ENCODE results near the gene TSSK6. TPM values are rescaled to one million over a fixed set of nuclear protein-coding genes. Genes with fewer than 3 reads are reported as not detected.
A peak's percentile ranks its signal among the peaks of the same experiment; 100 is the strongest.

Gene TSSK6
- total RNA-seq, 1 donor from 2014 or later: 1.8 TPM

DNA sequence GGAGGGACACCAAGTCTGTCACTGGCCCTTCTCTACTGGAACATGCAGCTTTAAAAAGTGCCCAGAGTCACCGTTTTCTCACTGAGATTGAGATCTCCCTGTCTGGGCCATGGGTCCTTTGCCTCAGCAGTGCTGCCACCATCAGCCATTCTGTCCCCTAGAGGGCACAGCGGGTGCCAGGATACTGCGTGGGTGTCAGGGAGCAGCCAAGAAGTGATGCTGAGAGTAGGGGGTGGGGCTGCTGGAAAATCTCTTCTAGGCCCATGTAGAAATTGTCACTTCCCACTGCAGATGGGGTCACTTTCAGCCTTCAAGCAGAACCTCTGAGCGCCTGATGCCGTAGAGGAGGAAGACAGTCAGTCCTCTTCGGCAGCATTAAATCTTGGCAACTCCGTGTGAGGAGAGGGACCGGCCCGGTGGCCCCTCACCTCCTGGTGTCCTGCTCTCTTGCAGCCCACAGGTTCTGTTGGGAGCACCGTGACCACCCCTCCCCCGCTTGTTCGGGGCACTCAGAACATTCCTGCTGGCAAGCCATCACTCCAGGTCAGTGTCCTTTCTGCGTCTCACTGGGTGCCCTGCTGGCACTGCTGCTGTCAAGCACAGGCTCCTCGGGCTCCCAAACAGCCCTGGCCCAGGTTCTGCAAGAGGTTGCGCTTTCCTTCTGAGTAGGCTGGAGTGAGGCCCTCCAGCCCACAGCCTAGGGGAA lies 21.4 kb downstream of the TSSK6 start:
- H3K4me1 Mint-ChIP-seq (ENCODE audit: low read depth): peaks cover 18% of the 10 kb centered on the region
- H3K36me3 Mint-ChIP-seq (ENCODE audit: low read depth): peaks cover 11% of the 10 kb centered on the region
- no peaks in the 10 kb centered on the region for H3K9me3 Mint-ChIP-seq (ENCODE audit: low read depth)
- no peak overlapping the region for H3K4me3 Mint-ChIP-seq (ENCODE audit: unreplicated experiment)
- no peak overlapping the region for H3K27ac Mint-ChIP-seq (ENCODE audit: unreplicated experiment)
- H3K27me3 Mint-ChIP-seq (ENCODE audit: low read depth): no peaks in the 10 kb centered on the region
- DNase-seq (ENCODE audit: low spot score): no peak
- TF ChIP-seq, protein P1, sequence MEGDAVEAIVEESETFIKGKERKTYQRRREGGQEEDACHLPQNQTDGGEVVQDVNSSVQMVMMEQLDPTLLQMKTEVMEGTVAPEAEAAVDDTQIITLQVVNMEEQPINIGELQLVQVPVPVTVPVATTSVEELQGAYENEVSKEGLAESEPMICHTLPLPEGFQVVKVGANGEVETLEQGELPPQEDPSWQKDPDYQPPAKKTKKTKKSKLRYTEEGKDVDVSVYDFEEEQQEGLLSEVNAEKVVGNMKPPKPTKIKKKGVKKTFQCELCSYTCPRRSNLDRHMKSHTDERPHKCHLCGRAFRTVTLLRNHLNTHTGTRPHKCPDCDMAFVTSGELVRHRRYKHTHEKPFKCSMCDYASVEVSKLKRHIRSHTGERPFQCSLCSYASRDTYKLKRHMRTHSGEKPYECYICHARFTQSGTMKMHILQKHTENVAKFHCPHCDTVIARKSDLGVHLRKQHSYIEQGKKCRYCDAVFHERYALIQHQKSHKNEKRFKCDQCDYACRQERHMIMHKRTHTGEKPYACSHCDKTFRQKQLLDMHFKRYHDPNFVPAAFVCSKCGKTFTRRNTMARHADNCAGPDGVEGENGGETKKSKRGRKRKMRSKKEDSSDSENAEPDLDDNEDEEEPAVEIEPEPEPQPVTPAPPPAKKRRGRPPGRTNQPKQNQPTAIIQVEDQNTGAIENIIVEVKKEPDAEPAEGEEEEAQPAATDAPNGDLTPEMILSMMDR (IDR thresholded peaks at IDR 0.05): no peak

DNA sequence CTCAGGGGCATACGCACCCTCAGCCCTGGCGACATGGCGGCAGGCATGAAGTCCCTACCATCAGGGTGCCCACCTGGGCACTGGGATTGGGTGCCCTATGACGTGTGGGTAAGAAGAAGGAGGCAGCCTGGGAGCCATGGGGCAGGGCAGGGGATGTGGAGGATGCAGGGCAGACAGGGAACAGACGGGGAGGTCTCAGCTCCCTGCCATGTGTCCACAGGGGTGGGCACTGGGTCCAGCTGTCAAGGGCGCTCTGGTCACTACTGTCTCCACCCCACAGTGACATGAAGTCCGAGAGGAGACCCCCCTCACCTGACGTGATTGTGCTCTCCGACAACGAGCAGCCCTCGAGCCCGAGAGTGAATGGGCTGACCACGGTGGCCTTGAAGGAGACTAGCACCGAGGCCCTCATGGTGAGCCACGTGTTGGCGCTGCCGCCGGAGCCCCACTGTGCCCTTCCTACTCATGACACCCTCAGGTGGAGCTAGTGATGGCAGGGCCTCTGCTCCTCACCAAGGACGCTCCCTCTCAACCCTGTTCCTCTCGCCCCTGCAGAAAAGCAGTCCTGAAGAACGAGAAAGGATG lies 23.2 kb downstream of the TSSK6 start:
- Mint-ChIP-seq H3K27ac (ENCODE audit: unreplicated experiment) (no peak overlapping the region), H3K9me3 (ENCODE audit: low read depth) (no peaks in the 10 kb centered on the region), H3K36me3 (ENCODE audit: low read depth) (peaks cover 8% of the 10 kb centered on the region), H3K27me3 (ENCODE audit: low read depth) (no peaks in the 10 kb centered on the region), H3K4me1 (ENCODE audit: low read depth) (peaks cover 34% of the 10 kb centered on the region), H3K4me3 (ENCODE audit: unreplicated experiment) (no peak overlapping the region)
- TF ChIP-seq, protein P1 (IDR thresholded peaks at IDR 0.05): no peak
- no peak for DNase-seq (ENCODE audit: low spot score)

DNA sequence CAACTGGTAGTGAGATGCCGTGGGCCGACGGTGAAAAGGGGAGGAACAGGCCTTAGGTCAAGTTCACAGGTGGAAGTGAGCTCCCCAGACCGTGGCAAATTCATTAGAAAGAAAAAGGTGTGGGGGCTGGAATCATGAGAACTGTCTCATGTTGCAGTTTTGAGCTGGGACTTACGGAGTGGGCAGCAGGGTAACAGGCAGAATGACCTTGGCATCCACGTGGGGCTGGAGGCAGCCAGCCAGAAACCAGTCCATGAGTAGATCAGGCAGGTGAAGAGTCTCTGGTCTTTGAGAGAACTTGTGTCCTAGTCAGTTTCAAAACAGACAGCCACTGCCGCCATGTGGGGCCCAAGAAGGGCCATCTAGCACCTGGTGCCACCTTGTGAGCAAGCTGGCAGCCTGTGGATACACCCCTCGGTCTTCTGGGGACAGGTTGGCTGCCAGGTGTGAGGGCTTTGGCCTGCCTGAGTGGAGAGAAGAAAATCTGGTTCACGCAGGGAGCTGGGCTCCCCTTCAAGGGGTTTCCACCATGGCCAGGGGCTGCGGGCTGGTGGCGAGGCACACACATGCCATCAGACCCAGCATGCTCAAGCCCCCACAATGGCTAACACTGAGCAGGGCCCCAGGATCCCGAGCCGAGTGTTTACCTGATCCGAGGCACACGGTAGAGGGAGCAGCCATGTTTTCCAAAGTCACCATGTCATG lies 23.9 kb downstream of the TSSK6 start:
- DNase-seq (ENCODE audit: low spot score): no peak
- H3K36me3 Mint-ChIP-seq (ENCODE audit: low read depth): peaks cover 6% of the 10 kb centered on the region
- no peaks in the 10 kb centered on the region for H3K27me3 Mint-ChIP-seq (ENCODE audit: low read depth)
- peaks cover 34% of the 10 kb centered on the region for H3K4me1 Mint-ChIP-seq (ENCODE audit: low read depth)
- H3K27ac Mint-ChIP-seq (ENCODE audit: unreplicated experiment): no peak overlapping the region
- H3K4me3 Mint-ChIP-seq (ENCODE audit: unreplicated experiment): no peak overlapping the region
- H3K9me3 Mint-ChIP-seq (ENCODE audit: low read depth): no peaks in the 10 kb centered on the region
- TF ChIP-seq, protein P1 (IDR thresholded peaks at IDR 0.05): no peak

DNA sequence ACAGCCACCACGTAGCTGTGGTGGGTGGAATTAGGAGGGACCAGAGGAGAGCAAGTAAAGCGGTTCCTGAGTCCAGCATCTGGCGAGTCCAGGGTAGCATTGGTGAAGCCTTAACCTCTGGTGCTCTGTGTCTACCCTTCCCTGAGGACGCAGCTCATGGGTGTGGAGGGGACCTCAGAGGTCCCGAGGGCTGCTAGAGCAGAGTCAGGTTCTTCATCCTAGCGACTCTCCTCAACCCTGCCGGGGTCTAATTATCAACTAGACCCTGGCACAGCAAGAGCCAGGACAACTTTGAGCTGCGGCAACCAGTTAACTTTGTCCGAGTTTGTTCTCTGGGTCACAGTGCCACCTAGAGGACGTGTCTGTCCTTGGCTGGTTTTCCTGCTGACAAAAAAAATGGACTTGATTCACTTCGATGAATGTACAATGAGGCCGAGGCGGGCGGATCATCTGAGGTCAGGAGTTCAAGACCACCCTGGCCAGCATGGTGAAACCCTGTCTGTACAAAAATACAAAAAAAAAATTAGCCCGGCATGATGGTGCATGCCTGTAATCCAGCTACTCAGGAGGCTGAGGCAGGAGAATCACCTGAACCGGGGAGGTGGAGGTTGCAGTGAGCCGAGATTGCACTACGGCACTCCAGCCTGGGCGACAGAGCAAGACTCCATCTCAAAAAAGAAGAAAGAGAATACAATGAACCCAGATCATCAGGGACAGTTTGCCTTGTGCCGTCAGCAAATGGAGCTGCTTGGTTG lies 25.0 kb downstream of the TSSK6 start:
- Mint-ChIP-seq H3K27ac (ENCODE audit: unreplicated experiment) (peak overlapping the region; percentile 95), H3K36me3 (ENCODE audit: low read depth) (peaks cover 4% of the 10 kb centered on the region), H3K9me3 (ENCODE audit: low read depth) (no peaks in the 10 kb centered on the region), H3K4me3 (ENCODE audit: unreplicated experiment) (no peak overlapping the region), H3K4me1 (ENCODE audit: low read depth) (peaks cover 35% of the 10 kb centered on the region), H3K27me3 (ENCODE audit: low read depth) (no peaks in the 10 kb centered on the region)
- TF ChIP-seq, protein P1 (IDR thresholded peaks at IDR 0.05): peak; percentile 95
- DNase-seq (ENCODE audit: low spot score): no peak

DNA sequence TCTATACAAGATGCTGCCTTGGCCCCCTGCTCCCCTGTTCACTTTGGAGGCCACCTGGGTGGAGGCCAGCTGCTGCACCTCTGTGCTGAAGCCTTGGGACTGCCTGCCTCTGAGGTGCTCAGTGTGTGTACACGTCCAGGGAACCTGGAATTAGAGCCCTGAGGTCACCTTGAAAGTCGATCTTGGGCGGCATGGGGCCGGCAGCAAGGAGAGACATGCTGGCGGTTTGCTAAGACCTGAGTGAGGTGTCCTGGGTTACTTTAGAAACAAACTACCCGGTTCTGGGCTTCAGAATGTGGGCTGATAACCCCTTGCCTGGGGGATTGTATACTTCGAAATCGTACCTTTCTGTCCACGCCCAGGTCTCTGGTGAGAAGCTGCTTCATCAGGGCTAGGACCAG lies 25.5 kb downstream of the TSSK6 start:
- H3K4me3 Mint-ChIP-seq (ENCODE audit: unreplicated experiment): no peak overlapping the region
- no peaks in the 10 kb centered on the region for H3K9me3 Mint-ChIP-seq (ENCODE audit: low read depth)
- TF ChIP-seq, protein P1 (IDR thresholded peaks at IDR 0.05): no peak
- peak overlapping the region; percentile 95 for H3K27ac Mint-ChIP-seq (ENCODE audit: unreplicated experiment)
- H3K4me1 Mint-ChIP-seq (ENCODE audit: low read depth): peaks cover 37% of the 10 kb centered on the region
- peaks cover 3% of the 10 kb centered on the region for H3K36me3 Mint-ChIP-seq (ENCODE audit: low read depth)
- H3K27me3 Mint-ChIP-seq (ENCODE audit: low read depth): no peaks in the 10 kb centered on the region
- no peak for DNase-seq (ENCODE audit: low spot score)
